ENCODE data around the gene RNF182. TPM values are rescaled to one million over a fixed set of nuclear protein-coding genes. Genes with fewer than 3 reads are reported as not detected.

RNF182 gene
- total RNA-seq, 4 donors from 2014 or later, result not detected

DNA sequence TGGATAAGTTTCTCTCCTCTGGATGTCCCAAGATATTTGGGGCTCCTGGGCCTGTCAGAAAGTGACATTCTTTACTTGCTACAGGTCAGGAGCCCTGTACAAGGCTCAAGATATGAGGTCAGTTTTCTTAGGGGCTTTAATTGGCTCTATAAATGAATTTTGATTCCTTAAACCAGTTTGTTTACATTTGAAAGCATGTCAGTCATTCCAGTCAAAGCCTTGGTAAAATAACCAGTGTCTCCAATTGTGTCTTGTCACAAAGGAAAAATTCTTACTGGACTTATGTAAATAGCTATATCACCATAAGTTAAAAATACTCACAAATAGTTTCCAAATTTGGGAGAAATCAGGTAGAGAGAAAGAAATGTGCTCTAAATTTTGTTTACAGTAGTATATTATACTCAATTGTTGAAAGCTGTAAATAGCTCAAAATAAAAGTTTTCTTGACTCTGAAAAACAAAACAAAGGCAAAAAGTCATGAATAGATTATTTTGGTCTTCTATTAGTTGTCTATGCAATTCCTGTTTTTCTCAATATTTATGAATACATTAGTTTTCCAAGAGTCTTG lies 22.9 kb downstream of the RNF182 start:
- peaks cover 7% of the 10 kb centered on the region for H3K27me3 ChIP-seq
- H3K27ac ChIP-seq, result no peak overlapping the region
- in situ Hi-C loops (cut with MboI; ENCODE audit: low pct_ligation_motif_present in 1 of 4, low pct_unique_long_range_greater_than_20kb in 1 of 4, low sequenced_read_pairs in 3 of 4), result no loop called here
- H3K4me3 ChIP-seq, result no peak overlapping the region
- DNase-seq, result no peak
- no peak for TF ChIP-seq POLR2A (IDR thresholded peaks at IDR 0.05)
- TF ChIP-seq CTCF (IDR thresholded peaks at IDR 0.05), result no peak
- no peak for TF ChIP-seq POLR2AphosphoS5 (IDR thresholded peaks at IDR 0.05)
- no peak for TF ChIP-seq EP300 (IDR thresholded peaks at IDR 0.05; ENCODE audit: low read depth)
- intact Hi-C loops (cut with DNase I; ENCODE audit: low total_unique reads), result no loop called here
- no peaks in the 10 kb centered on the region for H3K4me1 ChIP-seq
- no peaks in the 10 kb centered on the region for H3K9me3 ChIP-seq
- H3K36me3 ChIP-seq, result no peaks in the 10 kb centered on the region

DNA sequence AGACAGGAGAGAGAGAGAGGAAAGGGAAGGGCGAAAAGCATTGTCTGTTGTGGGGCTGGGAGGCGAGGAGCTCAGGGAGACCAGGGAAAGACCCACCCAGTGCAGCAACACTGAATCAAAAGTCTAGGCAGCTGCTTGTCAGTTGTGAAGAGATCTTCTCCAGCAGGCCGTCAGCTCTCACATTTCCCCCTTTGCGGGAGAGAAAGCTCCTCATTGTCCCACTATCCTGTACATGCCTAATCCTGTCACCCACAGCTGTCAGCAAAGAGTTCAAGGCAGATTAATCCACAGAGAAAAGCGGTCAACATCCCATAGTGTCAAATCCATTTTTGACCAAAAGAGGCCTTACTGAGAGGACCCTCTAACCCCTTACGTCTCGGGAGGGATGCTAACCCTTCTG lies 27.3 kb downstream of the RNF182 start:
- in situ Hi-C loops (cut with MboI; ENCODE audit: low pct_ligation_motif_present in 1 of 4, low pct_unique_long_range_greater_than_20kb in 1 of 4, low sequenced_read_pairs in 3 of 4), result no loop called here
- WGBS, 2 donors (ENCODE audit: low coverage in 1 of 2), result 90 to 91% methylated on average over 2 to 7 of the region's 7 CpGs
- TF ChIP-seq CTCF (IDR thresholded peaks at IDR 0.05) (no peak), EP300 (IDR thresholded peaks at IDR 0.05; ENCODE audit: low read depth) (no peak), POLR2AphosphoS5 (IDR thresholded peaks at IDR 0.05) (no peak), POLR2A (IDR thresholded peaks at IDR 0.05) (no peak)

GRCh38 chr6:13953061-13953705 lies 28.4 kb downstream of the RNF182 start:
- intact Hi-C loops (cut with DNase I; ENCODE audit: low total_unique reads), result no loop called here
- TF ChIP-seq CTCF (IDR thresholded peaks at IDR 0.05) (no peak), EP300 (IDR thresholded peaks at IDR 0.05; ENCODE audit: low read depth) (no peak), POLR2AphosphoS5 (IDR thresholded peaks at IDR 0.05) (no peak), POLR2A (IDR thresholded peaks at IDR 0.05) (no peak)

More for the DNA sequence above, 27.3 kb downstream of the RNF182 start:
- Histone ChIP-seq H3K9me3 (no peaks in the 10 kb centered on the region), H3K36me3 (no peaks in the 10 kb centered on the region), H3K4me1 (no peaks in the 10 kb centered on the region), H3K27me3 (peaks cover 6% of the 10 kb centered on the region), H3K4me3 (no peak overlapping the region), H3K27ac (no peak overlapping the region)
- intact Hi-C loops (cut with DNase I; ENCODE audit: low total_unique reads), result no loop called here
- no peak for DNase-seq

GRCh38 chr6:13965582-13966127 lies 40.9 kb downstream of the RNF182 start:
- WGBS, 2 donors (ENCODE audit: low coverage in 1 of 2), result 65 to 67% methylated on average over 1 to 4 of the region's 4 CpGs
- no peaks in the 10 kb centered on the region for H3K9me3 ChIP-seq
- in situ Hi-C loops (cut with MboI; ENCODE audit: low pct_ligation_motif_present in 1 of 4, low pct_unique_long_range_greater_than_20kb in 1 of 4, low sequenced_read_pairs in 3 of 4), result no loop called here

More at GRCh38 chr6:13953061-13953705, 28.4 kb downstream of the RNF182 start:
- H3K9me3 ChIP-seq, result no peaks in the 10 kb centered on the region
- WGBS, 2 donors (ENCODE audit: low coverage in 1 of 2), result 85 to 87% methylated on average over 2 of the region's 2 CpGs
- no peak for DNase-seq
- H3K4me1 ChIP-seq, result no peaks in the 10 kb centered on the region
- H3K36me3 ChIP-seq, result no peaks in the 10 kb centered on the region
- no peak overlapping the region for H3K4me3 ChIP-seq
- no peaks in the 10 kb centered on the region for H3K27me3 ChIP-seq
- no peak overlapping the region for H3K27ac ChIP-seq
- in situ Hi-C loops (cut with MboI; ENCODE audit: low pct_ligation_motif_present in 1 of 4, low pct_unique_long_range_greater_than_20kb in 1 of 4, low sequenced_read_pairs in 3 of 4), result no loop called here

More at GRCh38 chr6:13965582-13966127, 40.9 kb downstream of the RNF182 start:
- Histone ChIP-seq H3K27me3 (peaks cover 11% of the 10 kb centered on the region), H3K4me1 (no peaks in the 10 kb centered on the region), H3K36me3 (no peaks in the 10 kb centered on the region), H3K27ac (no peak overlapping the region), H3K4me3 (no peak overlapping the region)
- intact Hi-C loops (cut with DNase I; ENCODE audit: low total_unique reads), result no loop called here
- TF ChIP-seq EP300 (IDR thresholded peaks at IDR 0.05; ENCODE audit: low read depth) (no peak), POLR2AphosphoS5 (IDR thresholded peaks at IDR 0.05) (no peak), CTCF (IDR thresholded peaks at IDR 0.05) (no peak), POLR2A (IDR thresholded peaks at IDR 0.05) (no peak)
- no peak for DNase-seq

Data from transverse colon (tissue), 4 donors.